ENCODE data around the gene PKD1L1.
"Not testable (repeated sequence)": the region's sequence is repeated elsewhere in the genome, so short reads cannot be mapped to it uniquely, and the experiment has no call there.

PKD1L1 gene

GRCh38 chr7:47939425-47940036 lies 8.7 kb downstream of the PKD1L1 start:
- no peak for DNase-seq (ENCODE audit: low read depth, low spot score)
- no peak overlapping the region for H3K27ac ChIP-seq

GRCh38 chr7:47938574-47939165 lies 9.6 kb downstream of the PKD1L1 start:
- H3K27ac ChIP-seq, result no peak overlapping the region
- DNase-seq (ENCODE audit: low read depth, low spot score), result no peak

DNA sequence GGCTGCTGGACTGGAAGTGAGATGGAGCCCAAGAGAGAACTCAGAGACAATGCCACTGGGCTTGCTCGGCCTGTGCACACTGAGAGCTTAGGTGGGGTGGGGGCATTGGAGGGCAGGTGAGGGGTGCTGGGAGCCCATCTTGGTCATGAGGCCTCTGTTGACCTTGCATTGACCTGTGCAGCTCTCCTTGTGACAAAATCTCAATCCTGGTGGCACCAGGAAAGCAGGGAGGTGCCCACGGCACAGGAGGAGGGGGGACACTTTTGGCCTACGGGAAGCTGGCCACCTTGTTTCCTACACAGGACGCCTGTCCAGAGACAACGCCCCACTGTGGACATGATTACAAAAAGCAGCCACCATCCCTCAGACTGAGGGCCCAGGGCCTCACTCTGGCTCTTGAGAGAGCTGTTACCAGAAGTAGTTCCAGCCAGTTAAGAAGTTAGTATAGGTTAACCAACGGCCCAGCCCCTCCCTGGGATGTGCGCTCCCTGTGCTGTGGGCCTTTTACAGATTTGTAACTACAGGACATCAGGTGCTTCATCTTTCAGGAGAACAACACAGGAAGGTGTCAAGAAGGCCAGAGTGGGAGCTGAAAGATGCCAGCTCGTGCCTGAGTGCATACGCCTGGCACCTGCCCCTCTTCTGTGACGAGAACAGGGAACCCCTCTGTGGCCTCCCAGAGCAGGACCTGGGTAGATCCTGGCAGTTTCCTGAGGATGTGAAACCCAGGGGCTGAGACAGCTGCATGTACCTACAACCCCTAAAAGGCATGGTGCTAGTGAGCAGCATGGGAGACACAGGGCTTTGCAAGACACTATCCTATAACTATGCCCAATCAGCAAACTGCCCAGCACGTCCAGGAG lies 10.3 kb downstream of the PKD1L1 start:
- no peak for DNase-seq (ENCODE audit: low read depth, low spot score)
- H3K27ac ChIP-seq, result no peak overlapping the region

- H3K27ac ChIP-seq, result no peak overlapping the region
- DNase-seq (ENCODE audit: low read depth, low spot score), result no peak
Measured at GRCh38 chr7:47937065-47937687, 11.1 kb downstream of the PKD1L1 start.

- no peak for DNase-seq (ENCODE audit: low read depth, low spot score)
- H3K27ac ChIP-seq, result no peak overlapping the region
Measured at GRCh38 chr7:47936323-47936722, 11.9 kb downstream of the PKD1L1 start.

DNA sequence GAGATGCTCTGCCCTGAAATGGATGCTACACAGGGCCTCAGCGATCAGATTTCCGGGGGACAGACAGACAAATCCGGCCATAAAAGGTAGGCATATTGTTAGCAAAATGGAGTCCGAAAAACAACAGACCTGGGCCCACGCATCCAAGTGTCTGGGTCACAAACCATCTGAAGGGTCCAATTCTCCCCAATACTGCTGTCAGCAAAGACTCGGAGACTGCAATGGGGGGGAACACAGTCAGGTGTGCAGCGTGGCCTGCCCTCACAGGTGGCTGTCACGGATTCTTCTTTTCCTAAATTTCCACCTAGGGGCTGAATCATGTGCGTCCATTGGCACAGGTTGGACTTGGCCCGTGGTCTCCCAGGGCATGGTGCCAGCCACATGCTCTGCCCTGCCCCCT lies 12.9 kb downstream of the PKD1L1 start:
- H3K27ac ChIP-seq, result no peak overlapping the region
- DNase-seq (ENCODE audit: low read depth, low spot score), result no peak

DNA sequence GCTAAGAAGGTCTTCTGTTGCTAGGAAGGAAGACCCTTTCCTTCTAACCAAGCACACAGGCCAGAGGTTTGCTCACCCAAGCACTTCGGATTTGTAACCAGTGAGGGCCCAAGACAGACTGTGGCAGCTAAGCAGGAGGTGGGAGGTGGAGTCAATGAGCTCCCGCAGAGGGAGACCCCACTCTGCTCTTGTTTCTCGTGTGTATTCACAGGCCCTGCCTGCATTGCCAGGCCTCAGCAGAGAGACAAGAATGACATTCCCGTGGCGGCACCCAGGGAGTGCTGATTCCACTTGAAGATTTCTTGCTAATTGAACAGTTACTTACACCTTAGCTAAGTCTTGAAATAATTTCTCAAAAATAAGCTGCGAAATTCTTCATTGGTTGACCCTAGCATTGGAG lies 13.4 kb downstream of the PKD1L1 start:
- DNase-seq (ENCODE audit: low read depth, low spot score), result no peak
- no peak overlapping the region for H3K27ac ChIP-seq

GRCh38 chr7:47933215-47933614 lies 15.1 kb downstream of the PKD1L1 start:
- no peak for DNase-seq (ENCODE audit: low read depth, low spot score)
- no peak overlapping the region for H3K27ac ChIP-seq

DNA sequence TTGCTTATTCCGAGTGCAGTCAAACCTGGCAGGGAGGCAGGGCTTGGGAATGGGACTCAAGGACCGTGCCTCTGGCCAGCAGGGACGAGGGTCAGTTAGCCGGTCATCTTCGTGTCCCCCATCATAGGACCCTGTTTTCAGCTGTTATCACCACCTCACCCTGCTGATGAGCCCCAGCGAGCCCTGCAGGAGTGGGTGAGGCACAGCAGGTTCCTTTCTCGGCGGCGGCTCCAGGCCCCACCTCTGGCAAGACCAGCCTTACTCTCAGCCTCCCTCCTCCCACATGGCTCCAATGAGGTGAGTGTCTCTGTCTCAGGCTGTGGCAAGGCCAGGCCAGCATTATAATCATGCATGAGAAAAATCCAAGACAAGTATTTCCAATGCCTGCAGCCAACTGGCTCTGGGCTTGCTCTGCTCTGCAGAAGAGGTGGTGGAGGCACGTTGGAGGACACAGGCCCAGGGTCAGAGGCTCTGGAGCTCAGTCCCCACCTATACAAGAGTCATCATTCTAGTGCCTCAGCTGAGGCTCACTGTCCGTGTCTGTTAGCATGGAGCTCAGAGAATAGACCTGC lies 15.7 kb downstream of the PKD1L1 start:
- DNase-seq (ENCODE audit: low read depth, low spot score), result no peak
- H3K27ac ChIP-seq, result no peak overlapping the region

- H3K27ac ChIP-seq, result no peak overlapping the region
- no peak for DNase-seq (ENCODE audit: low read depth, low spot score)
Measured at GRCh38 chr7:47932016-47932415, 16.2 kb downstream of the PKD1L1 start.

DNA sequence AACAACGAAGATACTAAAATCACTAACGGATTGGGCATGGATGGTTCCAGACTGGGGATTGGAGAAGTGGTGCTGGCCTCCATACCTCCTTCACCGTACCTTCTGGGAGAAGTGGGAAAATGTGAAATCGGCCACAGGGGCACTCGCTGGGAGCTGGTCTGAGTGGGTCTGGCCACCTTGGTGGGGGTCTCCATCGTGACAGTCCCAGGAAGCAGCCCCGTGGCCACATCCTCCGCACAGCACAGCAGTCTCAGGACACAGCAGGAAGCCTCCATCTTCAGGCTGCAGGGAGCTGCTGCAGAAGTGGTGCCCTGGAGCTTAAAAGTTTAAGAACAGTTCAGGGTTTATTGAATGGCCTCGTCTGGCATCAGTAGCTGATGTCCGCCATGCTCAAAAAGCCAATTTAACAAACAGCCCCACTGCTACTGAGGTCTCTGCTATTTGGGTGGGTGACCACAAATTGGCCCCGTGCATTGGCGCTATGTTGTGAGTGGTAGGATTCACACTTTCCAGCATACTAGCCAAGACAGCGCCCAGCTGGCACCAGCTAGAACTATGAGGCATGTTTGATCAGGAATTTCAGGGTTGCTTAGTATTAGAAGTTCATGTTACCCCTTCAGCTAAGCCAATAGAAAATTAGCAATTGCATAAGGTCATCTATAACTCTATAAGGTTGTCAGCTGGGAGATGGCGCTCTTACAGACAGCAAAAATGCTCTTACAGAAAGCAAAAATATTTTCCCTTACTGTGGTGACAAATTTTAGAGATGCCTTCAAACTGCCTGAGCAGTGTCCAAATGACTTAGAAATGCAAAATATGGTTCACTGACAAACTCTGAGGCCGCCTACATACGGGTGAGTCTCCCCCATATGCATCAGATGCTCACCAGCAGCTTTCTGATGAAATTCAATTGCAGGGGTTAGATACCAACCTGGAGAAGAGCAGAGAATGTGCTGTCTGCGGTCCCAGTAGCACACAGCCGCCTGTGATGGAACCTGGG lies 17.0 kb downstream of the PKD1L1 start:
- no peak for DNase-seq (ENCODE audit: low read depth, low spot score)
- no peak overlapping the region for H3K27ac ChIP-seq

GRCh38 chr7:47924266-47924665 lies 24.0 kb downstream of the PKD1L1 start:
- no peak for DNase-seq (ENCODE audit: low read depth, low spot score)
- no peak overlapping the region for H3K27ac ChIP-seq

- DNase-seq (ENCODE audit: low read depth, low spot score); H3K27ac ChIP-seq: not testable (repeated sequence)
Measured at GRCh38 chr7:47923081-47923875, 25.0 kb downstream of the PKD1L1 start.

GRCh38 chr7:47916514-47916913 lies 31.8 kb downstream of the PKD1L1 start:
- not testable (repeated sequence) for DNase-seq (ENCODE audit: low read depth, low spot score); H3K27ac ChIP-seq

- DNase-seq (ENCODE audit: low read depth, low spot score), result no peak
- H3K27ac ChIP-seq, result no peak overlapping the region
Measured at GRCh38 chr7:47915616-47915976, 32.7 kb downstream of the PKD1L1 start.

DNA sequence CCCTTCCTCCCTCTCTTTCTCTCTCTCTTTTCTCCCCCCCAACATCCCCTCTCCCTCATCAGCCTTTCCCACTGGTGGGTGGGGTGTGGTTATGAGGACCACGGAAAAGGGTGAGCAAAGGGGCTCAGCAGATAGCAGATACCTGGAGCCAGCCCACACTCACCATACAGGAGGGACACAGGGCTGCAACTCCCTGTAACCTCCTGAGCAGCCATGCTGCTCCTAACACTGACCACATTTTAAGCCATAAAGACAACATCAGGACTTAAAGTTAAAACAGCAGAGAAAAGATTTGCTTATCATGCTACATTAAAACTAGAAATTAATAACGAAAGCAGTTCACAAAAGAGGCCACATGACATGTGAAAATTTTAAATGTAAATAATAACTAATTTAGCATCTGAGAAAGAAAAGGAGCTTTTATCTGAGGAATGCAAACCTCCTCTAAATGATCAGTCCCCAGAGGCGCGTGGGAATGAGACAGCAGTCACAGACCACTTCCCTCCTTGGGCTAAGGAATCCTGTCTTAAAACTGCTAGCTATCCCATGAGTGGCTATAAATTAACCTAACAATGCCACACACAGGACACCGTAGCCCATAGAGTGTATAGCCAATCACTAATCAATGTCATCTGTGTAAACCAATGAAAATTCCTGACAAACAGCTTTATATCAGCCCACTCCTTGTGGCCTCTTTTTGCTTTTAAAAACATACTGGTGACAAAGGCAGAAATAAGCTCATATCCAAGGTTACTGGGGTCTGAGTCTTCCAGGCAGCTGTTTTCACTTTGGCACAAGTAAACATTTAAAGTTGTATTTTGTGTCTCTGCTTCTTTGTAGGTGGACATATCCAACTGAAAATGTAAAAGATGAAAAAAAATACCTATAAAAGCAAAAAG lies 33.3 kb downstream of the PKD1L1 start:
- no peak overlapping the region for H3K27ac ChIP-seq
- DNase-seq (ENCODE audit: low read depth, low spot score), result no peak

DNA sequence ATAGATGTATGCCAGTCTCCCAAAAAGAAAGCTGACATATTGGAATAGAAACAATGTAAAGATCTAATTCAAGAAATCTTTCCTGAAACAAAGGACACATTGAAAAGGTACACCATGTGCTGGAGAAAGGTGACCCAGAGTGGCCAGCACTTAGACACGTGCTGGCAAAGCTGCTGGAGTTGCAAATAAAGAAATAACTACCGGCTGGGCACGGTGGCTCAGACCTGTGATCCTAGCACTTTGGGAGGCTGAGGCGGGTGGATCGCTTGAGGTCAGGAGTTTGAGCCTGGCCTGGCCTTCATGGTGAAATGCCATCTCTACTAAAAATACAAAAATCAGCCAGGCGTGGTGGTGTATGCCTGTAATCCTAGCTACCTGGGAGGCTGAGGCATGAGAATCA lies 35.9 kb downstream of the PKD1L1 start:
- no peak overlapping the region for H3K27ac ChIP-seq
- DNase-seq (ENCODE audit: low read depth, low spot score), result no peak

DNA sequence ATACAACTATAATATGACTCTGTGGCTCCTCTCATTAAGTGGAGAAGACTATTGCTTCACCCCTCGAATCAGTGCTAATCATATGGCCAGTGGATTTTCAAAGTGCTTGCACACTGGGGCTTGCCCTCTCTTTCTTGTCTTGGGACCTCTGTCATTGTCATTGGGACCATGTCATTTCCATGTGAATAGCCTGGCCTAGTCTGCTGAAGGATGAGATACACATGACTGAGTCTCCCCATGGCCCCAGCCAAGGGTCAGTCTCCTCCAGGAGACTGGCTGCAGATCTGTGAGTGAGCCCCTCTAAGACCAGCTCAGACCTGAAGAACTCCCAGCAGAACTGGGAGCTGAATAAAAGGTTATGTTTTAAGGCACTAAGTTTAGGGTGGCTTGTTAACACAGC lies 39.5 kb downstream of the PKD1L1 start:
- no peak for DNase-seq (ENCODE audit: low read depth, low spot score)
- no peak overlapping the region for H3K27ac ChIP-seq

Measured in epithelial cell of prostate (primary cell).